Measurements from ENCODE around the gene EPB41L2.
"Not testable (repeated sequence)": the region's sequence is repeated elsewhere in the genome, so short reads cannot be mapped to it uniquely, and the experiment has no call there.

DNA sequence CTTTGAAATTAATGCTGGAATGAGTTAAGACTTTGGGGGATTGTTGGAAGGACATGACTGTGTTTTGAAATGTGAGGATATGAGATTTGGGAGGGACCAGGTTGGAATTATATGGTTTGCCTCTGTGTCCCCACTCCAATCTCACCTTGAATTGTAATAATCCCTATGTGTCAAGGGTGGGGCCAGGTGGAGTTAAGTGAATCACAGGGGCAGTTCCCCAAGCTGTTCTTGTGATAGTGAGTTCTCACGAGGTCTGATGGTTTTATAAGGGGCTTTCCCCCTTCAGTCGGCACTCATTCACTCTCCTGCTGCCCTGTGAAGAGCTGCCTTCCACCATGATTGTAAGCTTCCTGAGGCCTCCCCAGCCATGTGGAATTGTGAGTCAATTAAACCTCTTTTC, 54.1 kb downstream of the EPB41L2 start:
- TF ChIP-seq, protein P1, sequence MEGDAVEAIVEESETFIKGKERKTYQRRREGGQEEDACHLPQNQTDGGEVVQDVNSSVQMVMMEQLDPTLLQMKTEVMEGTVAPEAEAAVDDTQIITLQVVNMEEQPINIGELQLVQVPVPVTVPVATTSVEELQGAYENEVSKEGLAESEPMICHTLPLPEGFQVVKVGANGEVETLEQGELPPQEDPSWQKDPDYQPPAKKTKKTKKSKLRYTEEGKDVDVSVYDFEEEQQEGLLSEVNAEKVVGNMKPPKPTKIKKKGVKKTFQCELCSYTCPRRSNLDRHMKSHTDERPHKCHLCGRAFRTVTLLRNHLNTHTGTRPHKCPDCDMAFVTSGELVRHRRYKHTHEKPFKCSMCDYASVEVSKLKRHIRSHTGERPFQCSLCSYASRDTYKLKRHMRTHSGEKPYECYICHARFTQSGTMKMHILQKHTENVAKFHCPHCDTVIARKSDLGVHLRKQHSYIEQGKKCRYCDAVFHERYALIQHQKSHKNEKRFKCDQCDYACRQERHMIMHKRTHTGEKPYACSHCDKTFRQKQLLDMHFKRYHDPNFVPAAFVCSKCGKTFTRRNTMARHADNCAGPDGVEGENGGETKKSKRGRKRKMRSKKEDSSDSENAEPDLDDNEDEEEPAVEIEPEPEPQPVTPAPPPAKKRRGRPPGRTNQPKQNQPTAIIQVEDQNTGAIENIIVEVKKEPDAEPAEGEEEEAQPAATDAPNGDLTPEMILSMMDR (IDR thresholded peaks at IDR 0.05 in 4 of 5, conservative IDR thresholded peaks at IDR 0.05 in 1 of 5), result not testable (repeated sequence)
- TF ChIP-seq POLR2A (IDR thresholded peaks at IDR 0.05), result not testable (repeated sequence)
